DND-41 (cell line): ENCODE measurements around the gene LARP4B.

Experiments used
- ATAC-seq: fragments of 200-7000 bp; cut with Tn5 transposase; 3 replicates; pipeline ENCODE4 v1.9.1; 2021; ENCODE audit warnings: low read depth; ENCODE audit not compliant: insufficient read depth
- DNase-seq: peaks from one replicate; pipeline ENCODE4 v3.0.0-alpha.2; 2020
- H2AFZ ChIP-seq: 2 replicates; pipeline ENCODE4 v1.6.0; 2012; ENCODE audit warnings: low read depth, low read length
- H3K27ac ChIP-seq: 2 replicates; pipeline ENCODE4 v1.5.1; 2012; ENCODE audit warnings: low read length, inconsistent platforms
- H3K27me3 ChIP-seq: fragments of 200-600 bp; sonication (generic); 2 replicates; pipeline ENCODE4 v1.6.0; 2012; ENCODE audit warnings: low read length, mild to moderate bottlenecking, inconsistent platforms; ENCODE audit not compliant: insufficient read depth, poor library complexity
- H3K36me3 ChIP-seq: 2 replicates; pipeline ENCODE4 v1.5.1; 2012; ENCODE audit warnings: low read length, inconsistent platforms; ENCODE audit not compliant: insufficient read depth
- H3K4me1 ChIP-seq: 2 replicates; pipeline ENCODE4 v1.5.1; 2012; ENCODE audit warnings: mild to moderate bottlenecking, low read length; ENCODE audit not compliant: insufficient read depth
- H3K4me2 ChIP-seq: 2 replicates; pipeline ENCODE4 v1.6.0; 2012; ENCODE audit warnings: mild to moderate bottlenecking, moderate library complexity, low read length, inconsistent platforms; ENCODE audit not compliant: insufficient read depth
- H3K4me3 ChIP-seq, 2 experiments: fragments of 200-600 bp in 1 of 2; shearing (Covaris generic) in 1 of 2; 2 replicates each; pipeline ENCODE4 v1.5.1; 2012 to 2016; ENCODE audit warnings: inconsistent platforms in 2 of 2, low read length in 2 of 2, mild to moderate bottlenecking in 2 of 2, low read depth in 1 of 2, moderate library complexity in 1 of 2
- H3K79me2 ChIP-seq: 2 replicates; pipeline ENCODE4 v1.6.0; 2012; ENCODE audit warnings: low read length, inconsistent platforms; ENCODE audit not compliant: insufficient read depth
- H3K9ac ChIP-seq: 2 replicates; pipeline ENCODE4 v1.6.0; 2012; ENCODE audit warnings: low read depth, mild to moderate bottlenecking, inconsistent platforms, low read length, moderate library complexity
- H3K9me3 ChIP-seq: 2 replicates; pipeline ENCODE4 v1.5.1; 2012; ENCODE audit warnings: low read length, moderate library complexity, mild to moderate bottlenecking, inconsistent platforms; ENCODE audit not compliant: insufficient read depth, severe bottlenecking
- H4K20me1 ChIP-seq: 2 replicates; pipeline ENCODE4 v1.6.0; 2012; ENCODE audit warnings: low read length; ENCODE audit not compliant: insufficient read depth
- CTCF ChIP-seq: IDR thresholded peaks from 2 replicates; pipeline ENCODE4 v1.5.1; 2012; ENCODE audit warnings: borderline replicate concordance, low read length, moderate library complexity, mild to moderate bottlenecking; ENCODE audit not compliant: poor library complexity, severe bottlenecking; ENCODE audit errors: extremely low read depth
- EZH2 ChIP-seq: IDR thresholded peaks from 3 replicates; pipeline ENCODE4 v1.6.1; 2012; ENCODE audit warnings: borderline replicate concordance, low read depth, mild to moderate bottlenecking, moderate library complexity, low read length, inconsistent platforms; ENCODE audit not compliant: severe bottlenecking

Gene LARP4B

GRCh38 chr10:791639-792038, 139.9 kb downstream of the LARP4B start:
- DNase-seq = no peak
- 0 out of 2 replicates have a peak, but pooled peaks cover 2% of the 10 kb centered on the region for H4K20me1 ChIP-seq
- no peak for TF ChIP-seq EZH2
- TF ChIP-seq CTCF = no peak
- H3K9me3 ChIP-seq = no peaks in the 10 kb centered on the region
- no peak overlapping the region for H3K4me2 ChIP-seq
- ATAC-seq = 0 out of 3 replicates have a peak, but pooled peaks have one; percentile 13
- no peaks in the 10 kb centered on the region for H3K27me3 ChIP-seq
- no peaks in the 10 kb centered on the region for H3K79me2 ChIP-seq
- no peaks in the 10 kb centered on the region for H3K36me3 ChIP-seq
- H3K27ac ChIP-seq = no peak overlapping the region
- H3K4me3 ChIP-seq = no peak overlapping the region
- no peak overlapping the region for H3K9ac ChIP-seq
- no peak overlapping the region for H2AFZ ChIP-seq
- no peaks in the 10 kb centered on the region for H3K4me1 ChIP-seq

- H3K9ac ChIP-seq = no peak overlapping the region
- no peak overlapping the region for H3K4me3 ChIP-seq
- no peaks in the 10 kb centered on the region for H3K36me3 ChIP-seq
- H3K9me3 ChIP-seq = no peaks in the 10 kb centered on the region
- DNase-seq (no peak), ATAC-seq (0 out of 3 replicates have a peak, but pooled peaks have one; percentile 5)
- H3K27ac ChIP-seq = no peak overlapping the region
- H4K20me1 ChIP-seq = 0 out of 2 replicates have a peak, but pooled peaks cover 2% of the 10 kb centered on the region
- H2AFZ ChIP-seq = no peak overlapping the region
- TF ChIP-seq CTCF = no peak
- no peak for TF ChIP-seq EZH2
- no peaks in the 10 kb centered on the region for H3K4me1 ChIP-seq
- no peaks in the 10 kb centered on the region for H3K79me2 ChIP-seq
- no peak overlapping the region for H3K4me2 ChIP-seq
- no peaks in the 10 kb centered on the region for H3K27me3 ChIP-seq
Observed at GRCh38 chr10:790821-791551, 140.5 kb downstream of the LARP4B start.

GRCh38 chr10:789831-790701, 141.4 kb downstream of the LARP4B start:
- Histone ChIP-seq H4K20me1 (0 out of 2 replicates have a peak, but pooled peaks cover 2% of the 10 kb centered on the region), H3K36me3 (no peaks in the 10 kb centered on the region), H3K4me3 (no peak overlapping the region), H3K9ac (no peak overlapping the region), H3K4me2 (no peak overlapping the region), H3K27me3 (no peaks in the 10 kb centered on the region), H3K9me3 (no peaks in the 10 kb centered on the region), H3K4me1 (no peaks in the 10 kb centered on the region), H3K79me2 (no peaks in the 10 kb centered on the region), H2AFZ (no peak overlapping the region), H3K27ac (no peak overlapping the region)
- DNase-seq = no peak
- no peak for ATAC-seq
- TF ChIP-seq EZH2 = no peak
- TF ChIP-seq CTCF = no peak
